ENCODE measurements around the gene FHIT. TPM values are rescaled to one million over a fixed set of nuclear protein-coding genes. Genes with fewer than 3 reads are reported as not detected.

Gene FHIT
- total RNA-seq, 4 donors from 2014 or later = 3.2 to 10.9 (median 6.4) TPM

- ATAC-seq (ENCODE audit: low FRiP score) (no peak), DNase-seq (ENCODE audit: low spot score) (no peak)
- TF ChIP-seq CTCF (IDR thresholded peaks at IDR 0.05) = no peak
These were observed 641.8 kb downstream of the FHIT start for GRCh38 chr3:60609446-60609845.

GRCh38 chr3:60603860-60604259 is 647.4 kb downstream of the FHIT start:
- no peak for TF ChIP-seq CTCF (IDR thresholded peaks at IDR 0.05)
- DNase-seq (ENCODE audit: low spot score) (no peak), ATAC-seq (ENCODE audit: low FRiP score) (no peak)

- no peak for TF ChIP-seq CTCF (IDR thresholded peaks at IDR 0.05)
- DNase-seq (ENCODE audit: low spot score) (no peak), ATAC-seq (ENCODE audit: low FRiP score) (no peak)
These were observed 650.4 kb downstream of the FHIT start for GRCh38 chr3:60600848-60601247.

GRCh38 chr3:60599586-60599985 is 651.7 kb downstream of the FHIT start:
- no peak for DNase-seq (ENCODE audit: low spot score)
- no peak for ATAC-seq (ENCODE audit: low FRiP score)
- no peak for TF ChIP-seq CTCF (IDR thresholded peaks at IDR 0.05)

DNA sequence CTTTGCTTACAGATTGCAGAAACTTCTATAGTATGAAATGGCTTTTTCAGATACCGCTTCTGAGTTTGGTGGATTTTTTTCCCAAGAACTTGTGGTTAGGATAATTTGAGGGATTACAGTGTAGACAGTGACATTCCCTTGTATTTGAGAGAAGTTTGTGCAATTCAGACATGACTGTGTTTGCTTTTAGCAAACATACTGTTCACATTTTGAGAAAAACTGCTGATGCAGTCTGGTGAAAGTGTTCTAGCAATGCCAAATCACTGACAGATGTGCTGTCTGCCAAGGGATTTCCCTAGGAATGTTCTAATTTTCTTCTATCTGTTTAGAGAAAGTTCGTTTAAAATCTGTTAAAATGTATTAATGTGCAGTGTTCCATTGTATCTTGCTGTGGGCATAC is 652.6 kb downstream of the FHIT start:
- no peak for TF ChIP-seq CTCF (IDR thresholded peaks at IDR 0.05)
- DNase-seq (ENCODE audit: low spot score) = no peak
- ATAC-seq (ENCODE audit: low FRiP score) = peak; percentile 30

GRCh38 chr3:60594025-60594424 is 657.2 kb downstream of the FHIT start:
- DNase-seq (ENCODE audit: low spot score) = peak; percentile 44
- peak; percentile 61 for ATAC-seq (ENCODE audit: low FRiP score)
- no peak for TF ChIP-seq CTCF (IDR thresholded peaks at IDR 0.05)

GRCh38 chr3:60591267-60591666 is 660.0 kb downstream of the FHIT start:
- TF ChIP-seq CTCF (IDR thresholded peaks at IDR 0.05) = no peak
- ATAC-seq (ENCODE audit: low FRiP score) (no peak), DNase-seq (ENCODE audit: low spot score) (no peak)

Data from omental fat pad (tissue), 4 donors.